Renal cortical epithelial cell (primary cell): ENCODE measurements around the gene SLC17A7. TPM values are rescaled to one million over a fixed set of nuclear protein-coding genes. Genes with fewer than 3 reads are reported as not detected.
"Not testable (repeated sequence)": the region's sequence is repeated elsewhere in the genome, so short reads cannot be mapped to it uniquely, and the experiment has no call there.

Experiments used
- DNase-seq: peaks from one replicate; pipeline ENCODE4 v3.0.0-alpha.2; 2011; ENCODE audit warnings: low read depth
- total RNA-seq: library from RNA; depleted of rRNA; stranded (reverse); fragments of >200 nt; gene quantifications from 2 replicates; pipeline ENCODE4 v1.2.3, GENCODE V29; 2014

The SLC17A7 gene
- total RNA-seq, 1 donor from 2014 or later, result 0.15 TPM

GRCh38 chr19:49444100-49444700 lies 2.9 kb upstream of the SLC17A7 start:
- not testable (repeated sequence) for DNase-seq

- DNase-seq, result peak; percentile 83
Measured at GRCh38 chr19:49443366-49444099, 2.2 kb upstream of the SLC17A7 start.

- DNase-seq, result peak; percentile 75
Measured at GRCh38 chr19:49442771-49443365, 1.5 kb upstream of the SLC17A7 start.

- DNase-seq, result no peak
Measured at GRCh38 chr19:49442354-49442753, 1.0 kb upstream of the SLC17A7 start.

- DNase-seq, result no peak
Measured at GRCh38 chr19:49441960-49442350, 628 bp upstream of the SLC17A7 start.

GRCh38 chr19:49440439-49441209 lies 703 bp downstream of the SLC17A7 start:
- no peak for DNase-seq

- DNase-seq, result no peak
Measured at GRCh38 chr19:49439836-49440235, 1.5 kb downstream of the SLC17A7 start.

GRCh38 chr19:49438261-49438660 lies 3.1 kb downstream of the SLC17A7 start:
- no peak for DNase-seq

- no peak for DNase-seq
Measured at GRCh38 chr19:49437231-49437630, 4.1 kb downstream of the SLC17A7 start.

- DNase-seq, result no peak
Measured at GRCh38 chr19:49436381-49437017, 4.8 kb downstream of the SLC17A7 start.

- DNase-seq, result no peak
Measured at GRCh38 chr19:49435670-49436069, 5.7 kb downstream of the SLC17A7 start.

GRCh38 chr19:49434907-49435583 lies 6.3 kb downstream of the SLC17A7 start:
- DNase-seq, result no peak

- DNase-seq, result no peak
Measured at GRCh38 chr19:49433240-49433901, 8.0 kb downstream of the SLC17A7 start.

- DNase-seq, result no peak
Measured at GRCh38 chr19:49432141-49433073, 8.9 kb downstream of the SLC17A7 start.

- no peak for DNase-seq
Measured at GRCh38 chr19:49431330-49431749, 10.0 kb downstream of the SLC17A7 start.

GRCh38 chr19:49430678-49431329 lies 10.5 kb downstream of the SLC17A7 start:
- DNase-seq, result no peak

GRCh38 chr19:49430172-49430677 lies 11.1 kb downstream of the SLC17A7 start:
- DNase-seq, result no peak

GRCh38 chr19:49428547-49429451 lies 12.5 kb downstream of the SLC17A7 start:
- no peak for DNase-seq
